Left renal pelvis (tissue), 4 donors: Measurements from ENCODE around the gene TCIRG1. TPM values are rescaled to one million over a fixed set of nuclear protein-coding genes. Genes with fewer than 3 reads are reported as not detected.
A peak's percentile ranks its signal among the peaks of the same experiment; 100 is the strongest.

Experiments used
- DNase-seq, 4 donors: peaks; one replicate each; pipeline ENCODE4 v3.0.0-alpha.2; 2013; ENCODE audit warnings: low read depth in 4 of 4, low spot score in 3 of 4
- polyA plus RNA-seq, 4 donors: library from polyadenylated mRNA; unstranded; fragments of 120-200 nt; gene quantifications; one replicate each; pipeline ENCODE4 v1.2.1, GENCODE V29; 2013; ENCODE audit not compliant: insufficient read length in 4 of 4

Gene TCIRG1
- polyA plus RNA-seq, 4 donors, result 18.1 to 35.7 (median 21.7) TPM

DNA sequence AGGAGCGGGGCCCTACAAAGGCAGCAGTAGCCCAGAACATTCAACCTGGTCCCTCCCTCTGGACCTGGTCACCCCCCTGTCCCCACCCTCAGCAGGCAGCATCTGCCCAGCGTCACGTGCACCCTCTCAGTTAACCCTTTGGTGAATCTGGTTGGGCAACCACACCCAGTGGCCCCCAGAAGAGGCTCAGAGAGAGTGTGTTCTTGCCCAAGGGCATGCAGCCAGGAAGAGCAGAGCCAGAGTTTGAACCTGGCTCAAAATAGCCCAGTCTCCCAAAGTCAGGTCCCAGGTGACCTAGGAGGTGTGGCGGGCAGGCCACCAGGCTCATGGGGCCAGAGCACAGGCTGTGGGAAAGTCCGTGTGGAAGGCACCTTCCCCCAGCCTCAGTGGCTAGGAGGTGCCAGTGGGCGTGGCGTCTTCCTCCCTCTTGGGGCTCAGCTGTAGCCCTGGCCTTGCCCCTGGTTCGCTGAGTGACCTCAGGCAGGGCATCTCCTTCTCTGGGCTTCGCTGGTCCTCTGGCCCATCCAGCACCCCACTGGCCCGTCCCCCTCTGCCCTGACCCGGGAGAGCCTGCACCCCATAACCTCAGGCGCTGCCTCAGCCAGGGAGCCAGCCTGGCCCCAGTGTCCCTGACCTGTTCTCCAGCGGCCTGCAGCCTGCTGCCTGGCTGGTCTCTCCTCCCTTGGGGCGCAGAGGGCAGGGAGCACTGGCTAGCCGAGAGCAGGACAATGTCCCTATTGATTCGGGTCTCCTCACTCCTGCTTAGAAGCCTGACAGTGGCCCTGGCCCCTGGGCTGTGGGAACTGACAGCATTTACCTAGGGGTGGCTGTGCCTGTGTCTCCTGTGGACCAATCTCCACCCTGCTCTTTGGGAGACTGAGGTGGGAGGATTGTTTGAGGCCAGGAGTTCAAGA lies 21.7 kb upstream of the TCIRG1 start:
- no peak for DNase-seq

- no peak for DNase-seq
These were observed 20.7 kb upstream of the TCIRG1 start for GRCh38 chr11:68017980-68018729.

GRCh38 chr11:68018730-68019190 lies 20.1 kb upstream of the TCIRG1 start:
- no peak for DNase-seq

DNA sequence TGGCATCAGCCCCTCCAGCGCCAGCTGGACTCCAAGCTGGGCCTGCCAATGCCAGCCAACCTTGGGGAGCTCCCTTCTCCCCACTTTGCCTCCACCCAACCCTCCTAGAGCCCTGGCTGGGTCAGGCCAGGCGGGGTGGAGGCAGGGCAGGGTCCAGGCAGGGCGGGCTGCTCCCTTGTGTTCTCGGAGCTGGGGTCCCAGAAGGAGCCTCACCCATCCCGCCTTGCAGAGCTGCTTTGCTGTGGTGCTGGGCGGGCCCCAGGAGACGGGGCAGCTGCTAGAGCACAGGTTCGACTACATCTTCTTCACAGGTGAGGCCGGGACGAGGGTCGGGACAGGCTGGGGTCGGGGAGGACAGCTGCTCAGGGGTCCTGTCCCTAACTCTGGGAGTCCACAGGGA lies 19.3 kb upstream of the TCIRG1 start:
- DNase-seq, result no peak

GRCh38 chr11:68020575-68020974 lies 18.2 kb upstream of the TCIRG1 start:
- no peak for DNase-seq

- DNase-seq, result no peak
These were observed 17.5 kb upstream of the TCIRG1 start for GRCh38 chr11:68021167-68021787.

- DNase-seq, result no peak
These were observed 16.3 kb upstream of the TCIRG1 start for GRCh38 chr11:68022531-68022930.

GRCh38 chr11:68024508-68024907 lies 14.3 kb upstream of the TCIRG1 start:
- no peak for DNase-seq

GRCh38 chr11:68025047-68025446 lies 13.8 kb upstream of the TCIRG1 start:
- DNase-seq, result no peak

DNA sequence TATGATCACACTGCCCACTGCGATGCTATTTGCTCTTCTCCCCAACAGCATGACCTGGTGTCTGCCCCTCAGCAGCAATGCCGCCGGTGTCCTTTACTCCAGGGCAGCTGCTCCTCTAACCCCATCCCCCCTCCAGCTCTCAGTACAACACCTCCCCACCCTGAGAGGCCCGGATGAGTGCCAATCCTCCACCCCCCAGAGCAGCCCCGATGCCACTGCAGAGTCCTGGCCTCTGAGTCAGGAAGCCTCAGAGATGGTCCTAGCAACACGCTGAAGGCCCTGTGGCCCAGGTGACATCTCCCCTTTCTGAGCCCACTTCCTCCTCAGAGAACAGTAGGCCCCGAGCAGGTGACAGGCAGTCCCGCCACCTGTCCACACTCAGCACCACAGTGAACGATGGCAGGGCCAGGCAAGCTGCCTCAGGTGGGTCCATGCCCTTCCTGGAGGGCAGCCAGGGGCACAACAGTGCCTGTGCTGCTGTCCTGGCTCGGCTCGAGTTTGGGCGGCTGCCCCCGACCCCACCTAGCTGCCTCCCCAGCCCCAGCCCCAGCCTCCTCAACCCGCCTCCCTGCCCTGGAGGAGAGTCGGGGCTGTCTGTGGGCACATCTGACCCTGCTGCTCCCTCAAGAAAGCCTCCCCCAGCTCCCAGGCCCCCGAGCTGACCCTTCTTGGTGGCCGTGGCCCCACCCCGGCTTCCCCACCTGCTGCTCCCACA lies 12.3 kb upstream of the TCIRG1 start:
- no peak for DNase-seq

DNA sequence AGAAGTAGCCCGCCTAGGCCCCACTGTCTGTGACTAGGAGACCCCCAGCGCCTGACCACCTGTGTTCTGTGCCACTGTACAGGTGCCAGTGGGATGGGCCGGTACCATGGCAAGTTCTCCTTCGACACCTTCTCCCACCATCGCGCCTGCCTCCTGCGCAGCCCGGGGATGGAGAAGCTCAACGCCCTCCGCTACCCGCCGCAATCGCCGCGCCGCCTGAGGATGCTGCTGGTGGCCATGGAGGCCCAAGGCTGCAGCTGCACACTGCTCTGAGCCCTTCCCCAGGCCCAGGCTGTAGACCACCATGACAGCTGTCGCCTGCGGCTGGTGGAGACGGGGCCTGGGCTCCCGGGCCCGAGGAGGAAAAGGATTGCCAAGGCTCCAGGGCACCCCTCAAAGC lies 11.2 kb upstream of the TCIRG1 start:
- no peak for DNase-seq

GRCh38 chr11:68028802-68029545 lies 9.9 kb upstream of the TCIRG1 start:
- no peak for DNase-seq

DNA sequence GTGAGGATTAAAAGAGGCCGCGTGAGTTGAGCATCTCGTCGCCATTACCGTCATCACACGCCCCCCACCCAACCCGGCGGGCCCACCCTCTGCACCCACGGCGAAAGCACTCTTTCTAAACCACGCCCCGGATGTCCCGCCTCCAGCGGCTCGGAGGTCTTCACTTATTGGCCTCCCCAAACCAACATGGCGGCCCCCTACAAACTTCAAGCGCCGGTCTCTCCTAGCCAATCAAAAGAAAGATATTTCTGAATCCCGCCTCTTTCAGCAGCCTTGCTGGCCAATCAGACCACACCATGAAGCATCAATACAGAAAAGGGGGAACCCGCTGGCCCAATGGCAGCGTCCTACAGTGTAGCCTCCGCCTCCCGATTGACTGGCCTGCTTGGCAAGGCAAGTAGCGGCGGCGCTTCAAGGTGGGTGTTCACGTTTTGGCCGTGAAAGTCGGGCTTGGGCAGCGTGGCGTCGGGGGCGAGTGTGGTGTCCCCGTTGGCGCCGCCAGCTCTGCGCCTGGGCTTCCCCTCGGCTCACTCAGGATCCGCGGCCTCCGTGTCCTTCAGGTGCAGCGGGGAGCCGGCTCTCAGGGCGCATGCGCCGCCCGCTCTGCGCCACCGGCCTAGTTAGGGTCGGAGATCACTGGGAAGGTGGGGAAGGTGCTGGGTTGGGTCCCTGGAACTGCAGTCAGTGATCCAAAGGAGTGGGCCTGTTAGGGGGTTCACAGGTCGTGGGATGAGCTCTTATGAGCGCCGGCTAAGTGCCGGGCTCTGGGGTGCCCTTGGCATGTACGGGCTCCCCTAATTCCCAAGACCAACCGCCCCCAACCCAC lies 8.3 kb upstream of the TCIRG1 start, which contains the start of gene NDUFS8:
Gene NDUFS8 (plus strand): TSS at position 364 of the 826 bp plus-strand sequence. CDS start 1,471 bp downstream, outside the sequence.
- peak; percentile 95 to 99 (median 98) for DNase-seq

DNA sequence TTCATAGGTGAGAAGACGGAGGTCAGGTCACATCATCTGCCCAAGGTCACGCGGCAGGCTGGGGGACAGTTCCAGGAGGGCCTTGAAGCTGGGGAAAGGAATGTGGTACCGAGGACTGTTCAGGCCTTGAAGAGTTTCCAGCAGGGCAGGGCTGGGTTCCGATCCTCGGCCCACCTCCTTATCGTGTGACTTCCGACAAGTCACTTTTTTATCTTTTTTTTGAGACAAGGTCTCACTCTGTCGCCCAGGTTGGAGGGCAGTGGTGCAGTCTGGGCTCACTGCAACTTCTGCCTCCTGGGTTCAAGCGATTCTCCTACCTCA lies 7.7 kb upstream of the TCIRG1 start:
- no peak for DNase-seq

GRCh38 chr11:68032003-68032402 lies 6.8 kb upstream of the TCIRG1 start:
- no peak for DNase-seq

DNA sequence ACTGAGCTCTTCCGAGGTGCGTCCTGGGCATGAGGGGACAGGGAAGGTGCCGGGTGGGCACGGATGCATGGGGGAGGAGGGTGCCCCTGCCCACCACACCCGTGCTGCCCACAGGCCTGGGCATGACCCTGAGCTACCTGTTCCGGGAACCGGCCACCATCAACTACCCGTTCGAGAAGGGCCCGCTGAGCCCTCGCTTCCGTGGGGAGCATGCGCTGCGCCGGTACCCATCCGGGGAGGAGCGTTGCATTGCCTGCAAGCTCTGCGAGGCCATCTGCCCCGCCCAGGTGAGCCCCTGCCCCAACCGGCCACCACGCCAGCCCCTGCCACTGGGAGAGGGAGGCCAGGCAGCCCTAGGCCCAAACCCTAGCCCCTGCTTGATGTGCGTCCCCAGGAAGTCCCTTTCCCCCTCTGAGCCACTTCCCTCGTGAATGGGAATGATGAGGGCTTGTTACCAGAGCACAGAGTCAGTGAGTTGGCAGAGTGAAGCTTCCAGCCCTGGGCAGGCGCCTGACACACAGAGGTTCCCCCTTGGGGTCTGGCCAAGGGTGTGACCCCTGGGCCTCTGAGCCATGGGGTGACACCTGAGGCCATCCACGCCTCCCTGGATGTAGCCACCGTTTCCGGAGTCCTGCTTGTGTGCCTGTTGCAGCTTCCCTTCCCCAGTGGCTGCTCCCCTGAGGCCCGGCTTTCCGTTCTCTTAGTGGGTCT lies 5.7 kb upstream of the TCIRG1 start:
- no peak for DNase-seq

GRCh38 chr11:68033708-68034045 lies 5.1 kb upstream of the TCIRG1 start:
- DNase-seq, result no peak

DNA sequence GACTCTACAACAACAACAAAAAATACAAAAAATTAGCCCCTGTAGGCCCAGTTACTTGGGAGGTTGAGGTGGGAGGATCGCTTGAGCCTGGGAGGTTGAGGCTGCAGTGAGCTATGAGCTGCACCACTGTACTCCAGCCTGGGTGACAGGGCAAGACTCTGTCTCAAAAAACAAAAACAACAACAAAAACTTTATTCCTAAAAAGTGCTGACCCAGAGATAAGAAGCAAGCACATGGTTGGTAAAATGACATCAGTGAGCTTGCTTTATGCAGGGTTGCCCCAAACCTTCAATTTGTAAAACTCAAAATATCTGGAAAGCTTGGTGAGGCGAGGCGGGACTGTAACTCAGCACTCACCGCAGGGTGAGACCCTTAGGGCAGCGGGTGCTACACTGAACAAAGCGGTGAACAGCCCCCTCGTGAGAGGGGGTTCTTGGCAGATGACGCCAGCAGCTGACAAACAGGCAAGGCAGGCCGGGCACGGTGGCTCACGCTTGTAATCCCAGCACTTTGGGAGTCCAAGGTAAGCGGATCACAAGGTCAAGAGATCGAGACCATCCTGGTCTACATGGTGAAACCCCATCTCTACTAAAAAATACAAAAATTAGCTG lies 3.5 kb upstream of the TCIRG1 start:
- DNase-seq, result no peak
